Measurements from ENCODE around the gene AKR7A3. TPM values are rescaled to one million over a fixed set of nuclear protein-coding genes. Genes with fewer than 3 reads are reported as not detected.
"Not testable (repeated sequence)": the region's sequence is repeated elsewhere in the genome, so short reads cannot be mapped to it uniquely, and the experiment has no call there.

AKR7A3 gene
- total RNA-seq, 1 experiment from 2014 or later = 1.9 TPM

- CTCF ChIA-PET = no interaction called here
- intact Hi-C loops (cut with micrococcal nuclease; ENCODE audit: unreplicated experiment) = no loop called here
- POLR2A ChIA-PET (ENCODE audit: low non-redundant PET) = no interaction called here
- TF ChIP-seq CTCF (conservative IDR thresholded peaks at IDR 0.05; ENCODE audit: low read depth, low read length) (no peak), EZH2 (IDR thresholded peaks at IDR 0.05; ENCODE audit: borderline replicate concordance, low read depth, low read length, poor library complexity, severe bottlenecking) (no peak)
- no TSS peak for BruUV-seq (replicated peaks)
- no peak overlapping the region for H3K27ac ChIP-seq (ENCODE audit: low read depth, low read length, poor library complexity, severe bottlenecking)
- H3K36me3 ChIP-seq (ENCODE audit: insufficient read depth, low read length, poor library complexity, severe bottlenecking) = no peaks in the 10 kb centered on the region
- DNase-seq (ENCODE audit: low spot score) = no peak
- no peak overlapping the region for H3K4me3 ChIP-seq (ENCODE audit: low read depth, low read length, poor library complexity, severe bottlenecking)
- no peaks in the 10 kb centered on the region for H3K4me1 ChIP-seq (ENCODE audit: insufficient read depth, low read length, poor library complexity, severe bottlenecking)
- no peaks in the 10 kb centered on the region for H3K9me3 ChIP-seq (ENCODE audit: low read depth, low read length, poor library complexity, severe bottlenecking)
- H3K27me3 ChIP-seq (replicated peaks; ENCODE audit: insufficient read depth, low read depth, low read length, poor library complexity) = no peaks in the 10 kb centered on the region
These were observed 3.7 kb downstream of the AKR7A3 start for GRCh38 chr1:19284881-19285280.

- TF ChIP-seq EZH2 (IDR thresholded peaks at IDR 0.05; ENCODE audit: borderline replicate concordance, low read depth, low read length, poor library complexity, severe bottlenecking) (no peak), CTCF (conservative IDR thresholded peaks at IDR 0.05; ENCODE audit: low read depth, low read length) (no peak)
- no peaks in the 10 kb centered on the region for H3K9me3 ChIP-seq (ENCODE audit: low read depth, low read length, poor library complexity, severe bottlenecking)
- no peak for DNase-seq (ENCODE audit: low spot score)
- H3K36me3 ChIP-seq (ENCODE audit: insufficient read depth, low read length, poor library complexity, severe bottlenecking) = no peaks in the 10 kb centered on the region
- BruUV-seq (replicated peaks) = no TSS peak
- no peaks in the 10 kb centered on the region for H3K27me3 ChIP-seq (replicated peaks; ENCODE audit: insufficient read depth, low read depth, low read length, poor library complexity)
- ChIA-PET CTCF (interaction anchor here (0.6 kb wide), 1 partner anchor 377 kb away, joined by 4 read pairs; no protein-coding TSS in a partner anchor), POLR2A (ENCODE audit: low non-redundant PET) (no interaction called here)
- H3K4me1 ChIP-seq (ENCODE audit: insufficient read depth, low read length, poor library complexity, severe bottlenecking) = no peaks in the 10 kb centered on the region
- H3K27ac ChIP-seq (ENCODE audit: low read depth, low read length, poor library complexity, severe bottlenecking) = no peak overlapping the region
- intact Hi-C loops (cut with micrococcal nuclease; ENCODE audit: unreplicated experiment) = no loop called here
- H3K4me3 ChIP-seq (ENCODE audit: low read depth, low read length, poor library complexity, severe bottlenecking) = no peak overlapping the region
These were observed 4.7 kb downstream of the AKR7A3 start for GRCh38 chr1:19283891-19284290.

GRCh38 chr1:19274636-19275035 is 13.9 kb downstream of the AKR7A3 start:
- Histone ChIP-seq H3K36me3 (ENCODE audit: insufficient read depth, low read length, poor library complexity, severe bottlenecking) (no peaks in the 10 kb centered on the region), H3K4me3 (ENCODE audit: low read depth, low read length, poor library complexity, severe bottlenecking) (no peak overlapping the region), H3K9me3 (ENCODE audit: low read depth, low read length, poor library complexity, severe bottlenecking) (no peaks in the 10 kb centered on the region), H3K4me1 (ENCODE audit: insufficient read depth, low read length, poor library complexity, severe bottlenecking) (no peaks in the 10 kb centered on the region), H3K27me3 (replicated peaks; ENCODE audit: insufficient read depth, low read depth, low read length, poor library complexity) (no peaks in the 10 kb centered on the region), H3K27ac (ENCODE audit: low read depth, low read length, poor library complexity, severe bottlenecking) (no peak overlapping the region)
- intact Hi-C loops (cut with micrococcal nuclease; ENCODE audit: unreplicated experiment) = no loop called here
- ChIA-PET CTCF (no interaction called here), POLR2A (ENCODE audit: low non-redundant PET) (no interaction called here)
- no peak for DNase-seq (ENCODE audit: low spot score)
- TF ChIP-seq EZH2 (IDR thresholded peaks at IDR 0.05; ENCODE audit: borderline replicate concordance, low read depth, low read length, poor library complexity, severe bottlenecking) (no peak), CTCF (conservative IDR thresholded peaks at IDR 0.05; ENCODE audit: low read depth, low read length) (no peak)
- no TSS peak for BruUV-seq (replicated peaks)

GRCh38 chr1:19273844-19274531 is 14.6 kb downstream of the AKR7A3 start:
- H3K36me3 ChIP-seq (ENCODE audit: insufficient read depth, low read length, poor library complexity, severe bottlenecking); H3K9me3 ChIP-seq (ENCODE audit: low read depth, low read length, poor library complexity, severe bottlenecking); H3K27ac ChIP-seq (ENCODE audit: low read depth, low read length, poor library complexity, severe bottlenecking); POLR2A ChIA-PET (ENCODE audit: low non-redundant PET); BruUV-seq (replicated peaks); DNase-seq (ENCODE audit: low spot score); H3K4me3 ChIP-seq (ENCODE audit: low read depth, low read length, poor library complexity, severe bottlenecking); CTCF ChIA-PET; H3K4me1 ChIP-seq (ENCODE audit: insufficient read depth, low read length, poor library complexity, severe bottlenecking); H3K27me3 ChIP-seq (replicated peaks; ENCODE audit: insufficient read depth, low read depth, low read length, poor library complexity); intact Hi-C loops (cut with micrococcal nuclease; ENCODE audit: unreplicated experiment): not testable (repeated sequence)

Measured in A673 (cell line).